ENCODE measurements around the gene DAPK3. TPM values are rescaled to one million over a fixed set of nuclear protein-coding genes. Genes with fewer than 3 reads are reported as not detected.
"Not testable (repeated sequence)": the region's sequence is repeated elsewhere in the genome, so short reads cannot be mapped to it uniquely, and the experiment has no call there.

DAPK3 gene
- total RNA-seq, 2 donors from 2014 or later, result 167 to 241 TPM

DNA sequence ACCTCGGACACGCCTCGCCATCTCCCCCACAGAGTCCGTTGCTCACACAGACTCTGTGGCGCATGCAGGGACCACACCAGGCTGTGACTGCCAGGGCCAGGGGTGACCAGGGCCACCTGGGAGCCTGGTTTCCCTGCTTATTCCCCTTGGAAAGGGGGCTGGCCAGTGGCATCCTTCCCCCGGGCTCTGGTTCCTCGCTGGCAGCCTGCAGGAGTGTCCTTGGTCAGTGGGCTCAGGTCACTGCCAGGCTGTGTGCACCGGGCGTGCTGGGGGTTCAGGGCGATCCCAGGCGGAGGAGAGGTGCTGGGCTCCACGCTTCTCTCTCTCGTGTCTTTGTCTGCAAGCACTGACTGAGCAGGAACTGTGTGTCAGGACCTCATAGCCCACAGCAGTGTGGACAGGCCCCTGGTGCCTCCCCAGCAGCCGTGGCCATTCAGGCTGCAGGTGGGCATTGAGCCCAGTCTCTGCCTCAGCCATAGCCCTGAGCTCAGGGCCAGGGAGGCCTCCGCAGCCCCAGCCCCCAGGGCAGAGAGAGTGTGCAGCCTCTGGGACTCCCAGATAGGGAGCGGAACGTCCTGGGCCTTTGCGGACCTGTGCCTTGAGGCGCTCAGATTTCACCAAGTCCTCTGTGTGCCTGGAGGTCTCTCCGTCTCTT is 43.1 kb upstream of the DAPK3 start:
- TF ChIP-seq, protein P1, sequence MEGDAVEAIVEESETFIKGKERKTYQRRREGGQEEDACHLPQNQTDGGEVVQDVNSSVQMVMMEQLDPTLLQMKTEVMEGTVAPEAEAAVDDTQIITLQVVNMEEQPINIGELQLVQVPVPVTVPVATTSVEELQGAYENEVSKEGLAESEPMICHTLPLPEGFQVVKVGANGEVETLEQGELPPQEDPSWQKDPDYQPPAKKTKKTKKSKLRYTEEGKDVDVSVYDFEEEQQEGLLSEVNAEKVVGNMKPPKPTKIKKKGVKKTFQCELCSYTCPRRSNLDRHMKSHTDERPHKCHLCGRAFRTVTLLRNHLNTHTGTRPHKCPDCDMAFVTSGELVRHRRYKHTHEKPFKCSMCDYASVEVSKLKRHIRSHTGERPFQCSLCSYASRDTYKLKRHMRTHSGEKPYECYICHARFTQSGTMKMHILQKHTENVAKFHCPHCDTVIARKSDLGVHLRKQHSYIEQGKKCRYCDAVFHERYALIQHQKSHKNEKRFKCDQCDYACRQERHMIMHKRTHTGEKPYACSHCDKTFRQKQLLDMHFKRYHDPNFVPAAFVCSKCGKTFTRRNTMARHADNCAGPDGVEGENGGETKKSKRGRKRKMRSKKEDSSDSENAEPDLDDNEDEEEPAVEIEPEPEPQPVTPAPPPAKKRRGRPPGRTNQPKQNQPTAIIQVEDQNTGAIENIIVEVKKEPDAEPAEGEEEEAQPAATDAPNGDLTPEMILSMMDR (IDR thresholded peaks at IDR 0.05), result no peak
- H3K36me3 ChIP-seq, result peaks cover 11% of the 10 kb centered on the region
- ATAC-seq (ENCODE audit: insufficient number of reproducible peaks, low FRiP score, low read depth) (no peak), DNase-seq (ENCODE audit: low spot score) (no peak)
- peaks cover 25 to 51% of the 10 kb centered on the region in 2 donors for H3K4me1 ChIP-seq (ENCODE audit: control insufficient read depth in 1 of 2, low read depth in 2 of 2)
- H3K27ac ChIP-seq, result no peak overlapping the region
- no peaks in the 10 kb centered on the region for H3K9me3 ChIP-seq
- H3K4me3 ChIP-seq, result no peak overlapping the region
- H3K27me3 ChIP-seq (replicated peaks; ENCODE audit: insufficient read depth), result no peaks in the 10 kb centered on the region

DNA sequence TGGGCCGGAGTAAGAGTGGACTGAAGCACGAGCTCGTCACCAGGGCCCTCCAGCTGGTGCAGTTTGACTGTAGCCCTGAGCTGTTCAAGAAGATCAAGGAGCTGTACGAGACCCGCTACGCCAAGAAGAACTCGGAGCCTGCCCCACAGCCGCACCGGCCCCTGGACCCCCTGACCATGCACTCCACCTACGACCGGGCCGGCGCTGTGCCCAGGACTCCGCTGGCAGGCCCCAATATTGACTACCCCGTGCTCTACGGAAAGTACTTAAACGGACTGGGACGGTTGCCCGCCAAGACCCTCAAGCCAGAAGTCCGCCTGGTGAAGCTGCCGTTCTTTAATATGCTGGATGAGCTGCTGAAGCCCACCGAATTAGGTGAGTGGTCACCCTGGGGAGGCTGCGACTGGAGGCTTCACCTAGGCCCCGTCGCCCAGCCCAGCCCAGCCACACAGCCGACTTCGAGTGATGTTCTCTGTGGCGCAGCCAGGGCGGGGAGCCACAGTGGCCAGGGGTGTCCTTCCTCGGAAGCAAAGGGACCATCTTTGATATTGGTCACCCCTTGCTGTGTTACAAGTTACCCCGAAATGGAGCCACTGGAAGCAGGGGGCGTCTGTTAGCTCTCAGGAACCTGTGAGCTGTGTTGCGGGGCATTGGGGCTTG is 42.2 kb upstream of the DAPK3 start:
- TF ChIP-seq, protein P1 (IDR thresholded peaks at IDR 0.05), result no peak
- Histone ChIP-seq H3K36me3 (peaks cover 11% of the 10 kb centered on the region), H3K9me3 (no peaks in the 10 kb centered on the region), H3K27ac (no peak overlapping the region), H3K27me3 (replicated peaks; ENCODE audit: insufficient read depth) (no peaks in the 10 kb centered on the region), H3K4me1 (ENCODE audit: control insufficient read depth in 1 of 2, low read depth in 2 of 2) (peaks cover 33 to 59% of the 10 kb centered on the region in 2 donors), H3K4me3 (no peak overlapping the region)
- DNase-seq (ENCODE audit: low spot score), result no peak
- ATAC-seq (ENCODE audit: insufficient number of reproducible peaks, low FRiP score, low read depth), result no peak

DNA sequence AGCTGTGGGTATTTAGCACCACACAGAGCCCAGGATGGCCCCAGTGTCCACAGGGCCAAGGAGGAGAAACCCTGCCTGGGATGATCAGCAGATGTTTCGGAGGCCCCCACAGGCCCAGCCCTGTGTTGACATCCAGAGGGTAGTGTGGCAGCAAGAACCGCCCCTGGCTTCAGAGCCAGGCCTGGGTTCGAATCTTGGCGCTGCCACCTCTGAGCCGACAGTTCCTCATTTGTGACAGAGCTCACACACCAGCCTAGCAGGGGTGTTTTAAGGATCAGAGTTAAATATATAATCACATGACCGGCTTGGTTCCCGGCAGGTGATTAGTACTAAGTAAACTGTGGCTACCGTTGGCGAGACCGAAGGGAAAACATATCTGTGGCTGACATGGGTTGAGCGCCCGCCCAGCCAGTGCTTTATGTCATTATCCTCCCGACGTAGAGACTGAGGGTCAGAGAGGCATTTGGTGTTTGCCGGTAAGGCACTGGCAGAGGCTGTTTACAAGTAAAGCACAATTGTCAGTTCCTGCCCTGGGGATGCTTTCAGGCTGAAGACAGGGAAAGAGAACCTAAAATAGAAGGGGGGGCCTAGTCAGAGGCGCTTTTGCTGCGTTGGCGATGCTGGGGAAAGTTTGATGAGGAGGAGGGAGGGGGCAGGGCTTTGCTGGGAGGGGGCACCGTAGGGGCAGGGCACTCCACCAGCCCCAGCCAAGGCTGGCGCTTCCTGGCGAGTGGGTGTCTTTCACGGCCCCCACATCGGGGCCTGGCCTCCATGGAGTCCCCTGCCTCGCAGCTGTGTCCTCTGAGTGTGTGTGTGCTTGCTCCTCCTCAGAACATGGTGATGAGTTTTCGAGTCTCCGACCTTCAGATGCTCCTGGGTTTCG is 41.4 kb upstream of the DAPK3 start:
- H3K27me3 ChIP-seq (replicated peaks; ENCODE audit: insufficient read depth), result no peaks in the 10 kb centered on the region
- H3K9me3 ChIP-seq, result no peaks in the 10 kb centered on the region
- TF ChIP-seq, protein P1 (IDR thresholded peaks at IDR 0.05), result no peak
- no peak overlapping the region for H3K27ac ChIP-seq
- no peak for DNase-seq (ENCODE audit: low spot score)
- peaks cover 33 to 59% of the 10 kb centered on the region in 2 donors for H3K4me1 ChIP-seq (ENCODE audit: control insufficient read depth in 1 of 2, low read depth in 2 of 2)
- H3K36me3 ChIP-seq, result peaks cover 11% of the 10 kb centered on the region
- no peak for ATAC-seq (ENCODE audit: insufficient number of reproducible peaks, low FRiP score, low read depth)
- no peak overlapping the region for H3K4me3 ChIP-seq

DNA sequence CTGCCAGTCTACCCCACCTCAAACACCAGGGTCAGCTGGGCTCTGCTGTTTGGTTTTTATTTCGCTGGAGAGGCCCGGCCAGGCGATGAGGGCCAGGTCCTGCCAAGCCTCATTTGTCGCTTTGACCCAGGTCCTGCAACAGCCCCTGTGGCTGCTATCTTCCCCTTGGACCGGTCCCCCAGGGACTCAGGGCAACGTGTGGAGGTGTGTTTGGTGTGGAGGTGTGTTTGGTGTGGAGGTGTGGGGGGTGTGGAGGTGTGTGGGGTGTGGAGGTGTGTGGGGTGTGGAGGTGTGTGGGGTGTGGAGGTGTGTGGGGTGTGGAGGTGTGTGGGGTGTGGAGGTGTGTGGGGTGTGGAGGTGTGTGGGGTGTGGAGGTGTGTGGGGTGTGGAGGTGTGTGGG is 40.5 kb upstream of the DAPK3 start:
- H3K4me1 ChIP-seq (ENCODE audit: control insufficient read depth in 1 of 2, low read depth in 2 of 2), result peaks cover 36 to 64% of the 10 kb centered on the region in 2 donors
- not testable (repeated sequence) for H3K27me3 ChIP-seq (replicated peaks; ENCODE audit: insufficient read depth)

DNA sequence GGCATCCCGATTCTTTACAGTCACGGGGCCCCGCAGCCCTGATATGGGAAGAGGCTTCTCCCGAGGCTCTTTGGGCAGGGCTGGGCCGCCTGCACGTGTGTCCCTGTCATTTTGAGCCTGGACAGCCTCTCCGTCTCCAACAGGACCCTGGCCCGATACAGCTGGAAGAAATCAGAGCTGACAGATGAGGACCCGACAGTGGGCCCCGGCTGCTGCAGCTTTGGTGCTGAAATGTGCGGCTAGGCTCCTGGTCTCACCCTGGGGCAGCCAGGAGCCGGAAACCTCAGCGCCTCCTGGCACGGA is 39.9 kb upstream of the DAPK3 start:
- H3K27ac ChIP-seq, result no peak overlapping the region
- H3K36me3 ChIP-seq, result peaks cover 11% of the 10 kb centered on the region
- no peak overlapping the region for H3K4me3 ChIP-seq
- no peak for ATAC-seq (ENCODE audit: insufficient number of reproducible peaks, low FRiP score, low read depth)
- H3K4me1 ChIP-seq (ENCODE audit: control insufficient read depth in 1 of 2, low read depth in 2 of 2), result peaks cover 35 to 61% of the 10 kb centered on the region in 2 donors
- TF ChIP-seq, protein P1 (IDR thresholded peaks at IDR 0.05), result no peak
- no peak for DNase-seq (ENCODE audit: low spot score)
- H3K9me3 ChIP-seq, result no peaks in the 10 kb centered on the region
- H3K27me3 ChIP-seq (replicated peaks; ENCODE audit: insufficient read depth), result no peaks in the 10 kb centered on the region

More for the DNA sequence above, 40.5 kb upstream of the DAPK3 start:
- H3K9me3 ChIP-seq; H3K4me3 ChIP-seq; DNase-seq (ENCODE audit: low spot score); H3K27ac ChIP-seq; ATAC-seq (ENCODE audit: insufficient number of reproducible peaks, low FRiP score, low read depth): not testable (repeated sequence)
- H3K36me3 ChIP-seq, result peaks cover 11% of the 10 kb centered on the region

Measured in thoracic aorta (tissue), 2 donors.